Suppressor macrophage treated with lipopolysaccharide for 4 hours (primary cell): ENCODE data around the gene THRB.

Source experiments
- DNase-seq: peaks from one replicate; pipeline ENCODE4 v3.0.0-alpha.2; 2020

THRB gene

GRCh38 chr3:24344784-24345439 lies 149.7 kb downstream of the THRB start:
- DNase-seq = no peak

GRCh38 chr3:24343084-24343783 lies 151.4 kb downstream of the THRB start:
- no peak for DNase-seq

GRCh38 chr3:24342275-24342674 lies 152.4 kb downstream of the THRB start:
- no peak for DNase-seq

GRCh38 chr3:24341668-24342067 lies 153.0 kb downstream of the THRB start:
- no peak for DNase-seq

GRCh38 chr3:24340966-24341365 lies 153.7 kb downstream of the THRB start:
- no peak for DNase-seq

GRCh38 chr3:24340161-24340560 lies 154.5 kb downstream of the THRB start:
- DNase-seq = no peak

GRCh38 chr3:24339266-24339825 lies 155.3 kb downstream of the THRB start:
- DNase-seq = no peak

- DNase-seq = no peak
Observed at GRCh38 chr3:24338409-24339130, 156.1 kb downstream of the THRB start.

- no peak for DNase-seq
Observed at GRCh38 chr3:24336101-24336500, 158.5 kb downstream of the THRB start.

- no peak for DNase-seq
Observed at GRCh38 chr3:24332092-24332491, 162.6 kb downstream of the THRB start.

- no peak for DNase-seq
Observed at GRCh38 chr3:24323272-24323671, 171.4 kb downstream of the THRB start.

- DNase-seq = peak; percentile 5
Observed at GRCh38 chr3:24320601-24321000, 174.0 kb downstream of the THRB start.

GRCh38 chr3:24318677-24319287 lies 175.9 kb downstream of the THRB start:
- no peak for DNase-seq

GRCh38 chr3:24316887-24317383 lies 177.7 kb downstream of the THRB start:
- DNase-seq = no peak

GRCh38 chr3:24315971-24316370 lies 178.7 kb downstream of the THRB start:
- DNase-seq = no peak

GRCh38 chr3:24315356-24315755 lies 179.3 kb downstream of the THRB start:
- no peak for DNase-seq

- DNase-seq = no peak
Observed at GRCh38 chr3:24311881-24312280, 182.8 kb downstream of the THRB start.

- no peak for DNase-seq
Observed at GRCh38 chr3:24310887-24311286, 183.8 kb downstream of the THRB start.

- no peak for DNase-seq
Observed at GRCh38 chr3:24306518-24306917, 188.1 kb downstream of the THRB start.

GRCh38 chr3:24305795-24306467 lies 188.7 kb downstream of the THRB start:
- no peak for DNase-seq

- DNase-seq = no peak
Observed at GRCh38 chr3:24303057-24303754, 191.4 kb downstream of the THRB start.

GRCh38 chr3:24302396-24302795 lies 192.3 kb downstream of the THRB start:
- no peak for DNase-seq
